Effector memory CD8-positive, alpha-beta T cell (primary cell): Measurements from ENCODE around the gene PILRA.
"Not testable (repeated sequence)": the region's sequence is repeated elsewhere in the genome, so short reads cannot be mapped to it uniquely, and the experiment has no call there.

Source experiments
- ATAC-seq: fragments of 150-1000 bp; cut with Tn5 transposase; replicated peaks from 2 replicates; pipeline ENCODE4 v1.10.0; 2021; ENCODE audit warnings: mild to moderate bottlenecking, moderate library complexity
- DNase-seq, 3 experiments: peaks; one replicate each; pipeline ENCODE4 v3.0.0; 2021
- H3K27ac Mint-ChIP-seq, 2 donors: one replicate each; pipeline ENCODE4 v1.8.0; 2022; ENCODE audit warnings: mild to moderate bottlenecking in 2 of 2, mixed read lengths in 2 of 2, moderate library complexity in 2 of 2
- H3K27me3 Mint-ChIP-seq, 2 donors: one replicate each; pipeline ENCODE4 v1.8.0; 2022; ENCODE audit warnings: mixed read lengths in 2 of 2
- H3K36me3 Mint-ChIP-seq: one replicate; pipeline ENCODE4 v1.8.0; 2022; ENCODE audit warnings: mild to moderate bottlenecking, moderate library complexity, mixed read lengths; ENCODE audit not compliant: insufficient read depth
- H3K4me1 Mint-ChIP-seq, 2 donors: one replicate each; pipeline ENCODE4 v1.8.0; 2022; ENCODE audit warnings: low read depth in 2 of 2, mixed read lengths in 2 of 2
- H3K4me3 Mint-ChIP-seq, 2 donors: one replicate each; pipeline ENCODE4 v1.8.0; 2022; ENCODE audit warnings: mild to moderate bottlenecking in 2 of 2, mixed read lengths in 2 of 2, moderate library complexity in 2 of 2
- H3K9me3 Mint-ChIP-seq, 2 donors: one replicate each; pipeline ENCODE4 v1.8.0; 2022; ENCODE audit warnings: mixed read lengths in 2 of 2

PILRA gene

DNA sequence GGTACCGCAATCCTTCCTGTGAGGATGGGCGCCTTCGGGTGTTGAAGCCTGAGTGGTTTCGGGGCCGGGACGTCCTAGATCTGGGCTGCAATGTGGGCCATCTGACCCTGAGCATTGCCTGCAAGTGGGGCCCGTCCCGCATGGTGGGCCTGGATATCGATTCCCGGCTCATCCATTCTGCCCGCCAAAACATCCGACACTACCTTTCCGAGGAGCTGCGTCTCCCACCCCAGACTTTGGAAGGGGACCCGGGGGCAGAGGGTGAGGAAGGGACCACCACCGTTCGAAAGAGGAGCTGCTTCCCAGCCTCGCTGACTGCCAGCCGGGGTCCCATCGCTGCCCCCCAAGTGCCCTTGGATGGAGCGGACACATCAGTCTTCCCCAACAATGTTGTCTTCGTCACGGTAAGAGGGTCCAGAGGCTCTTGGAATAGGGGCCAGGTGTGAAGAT is 58.0 kb downstream of the PILRA start:
- Mint-ChIP-seq H3K27me3 (peaks cover 0 to 8% of the 10 kb centered on the region in 2 donors), H3K4me3 (peak overlapping the region; percentile 40 to 97), H3K36me3 (peaks cover 86% of the 10 kb centered on the region), H3K4me1 (peaks cover 57 to 58% of the 10 kb centered on the region in 2 donors), H3K27ac (peak overlapping the region in 1 of 2 donors; percentile 100), H3K9me3 (no peaks in the 10 kb centered on the region)
- ATAC-seq, result no peak
- DNase-seq, result no peak

DNA sequence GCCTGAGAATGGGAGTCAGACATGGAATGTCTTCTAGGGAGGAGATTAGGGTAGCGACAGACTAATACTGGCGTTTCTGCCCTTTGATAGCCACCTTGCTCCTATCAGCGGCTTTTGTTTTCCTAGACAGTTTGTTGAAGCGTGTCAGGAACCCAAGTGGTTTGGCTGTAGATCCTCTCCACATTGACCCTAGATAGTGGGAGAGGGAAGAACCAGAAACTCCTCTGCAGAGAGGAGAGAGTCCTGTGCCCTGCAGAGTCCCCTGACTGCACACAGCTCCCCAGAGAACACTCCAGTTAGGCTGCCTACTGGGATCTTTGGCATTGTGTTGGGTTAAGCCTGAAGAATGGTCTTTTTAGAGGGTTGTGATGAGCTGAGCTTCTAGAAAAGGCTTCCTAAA is 58.8 kb downstream of the PILRA start:
- Mint-ChIP-seq H3K4me3 (peak overlapping the region; percentile 40 to 97), H3K9me3 (no peaks in the 10 kb centered on the region), H3K4me1 (peaks cover 60% of the 10 kb centered on the region in 2 donors), H3K27ac (peak overlapping the region in 1 of 2 donors; percentile 100), H3K36me3 (peaks cover 90% of the 10 kb centered on the region), H3K27me3 (peaks cover 0 to 8% of the 10 kb centered on the region in 2 donors)
- ATAC-seq, result no peak
- no peak for DNase-seq

GRCh38 chr7:100432621-100433275 is 59.5 kb downstream of the PILRA start:
- H3K4me1 Mint-ChIP-seq, result peaks cover 59 to 60% of the 10 kb centered on the region in 2 donors
- no peak overlapping the region for H3K27ac Mint-ChIP-seq
- ATAC-seq, result no peak
- H3K4me3 Mint-ChIP-seq, result peak overlapping the region in 1 of 2 donors; percentile 97
- no peaks in the 10 kb centered on the region for H3K9me3 Mint-ChIP-seq
- peaks cover 92% of the 10 kb centered on the region for H3K36me3 Mint-ChIP-seq
- no peak for DNase-seq
- H3K27me3 Mint-ChIP-seq, result peaks cover 0 to 8% of the 10 kb centered on the region in 2 donors

DNA sequence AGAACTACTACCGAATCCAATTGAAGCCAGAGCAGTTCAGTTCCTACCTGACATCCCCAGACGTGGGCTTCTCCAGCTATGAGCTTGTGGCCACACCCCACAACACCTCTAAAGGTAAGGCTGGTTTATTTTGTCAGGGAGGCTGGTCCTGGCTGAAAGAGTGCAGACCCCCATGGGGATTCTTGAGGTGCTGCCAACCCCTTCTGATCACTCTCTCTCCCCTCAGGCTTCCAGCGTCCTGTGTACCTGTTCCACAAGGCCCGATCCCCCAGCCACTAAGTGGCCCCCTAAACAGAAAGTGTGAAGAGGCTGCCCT is 59.9 kb downstream of the PILRA start:
- Mint-ChIP-seq H3K4me1 (peaks cover 55% of the 10 kb centered on the region in 2 donors), H3K4me3 (peak overlapping the region in 1 of 2 donors; percentile 99), H3K27me3 (peaks cover 0 to 8% of the 10 kb centered on the region in 2 donors), H3K36me3 (peaks cover 87% of the 10 kb centered on the region), H3K27ac (peak overlapping the region; percentile 49 to 99), H3K9me3 (no peaks in the 10 kb centered on the region)
- DNase-seq (no peak), ATAC-seq (no peak)

- peaks cover 0 to 8% of the 10 kb centered on the region in 2 donors for H3K27me3 Mint-ChIP-seq
- peak overlapping the region; percentile 49 to 99 for H3K27ac Mint-ChIP-seq
- peaks cover 50 to 51% of the 10 kb centered on the region in 2 donors for H3K4me1 Mint-ChIP-seq
- H3K36me3 Mint-ChIP-seq, result peaks cover 82% of the 10 kb centered on the region
- DNase-seq (no peak), ATAC-seq (no peak)
- H3K4me3 Mint-ChIP-seq, result peak overlapping the region; percentile 29 to 99
- no peaks in the 10 kb centered on the region for H3K9me3 Mint-ChIP-seq
Observed at GRCh38 chr7:100433592-100434296, 60.5 kb downstream of the PILRA start.

DNA sequence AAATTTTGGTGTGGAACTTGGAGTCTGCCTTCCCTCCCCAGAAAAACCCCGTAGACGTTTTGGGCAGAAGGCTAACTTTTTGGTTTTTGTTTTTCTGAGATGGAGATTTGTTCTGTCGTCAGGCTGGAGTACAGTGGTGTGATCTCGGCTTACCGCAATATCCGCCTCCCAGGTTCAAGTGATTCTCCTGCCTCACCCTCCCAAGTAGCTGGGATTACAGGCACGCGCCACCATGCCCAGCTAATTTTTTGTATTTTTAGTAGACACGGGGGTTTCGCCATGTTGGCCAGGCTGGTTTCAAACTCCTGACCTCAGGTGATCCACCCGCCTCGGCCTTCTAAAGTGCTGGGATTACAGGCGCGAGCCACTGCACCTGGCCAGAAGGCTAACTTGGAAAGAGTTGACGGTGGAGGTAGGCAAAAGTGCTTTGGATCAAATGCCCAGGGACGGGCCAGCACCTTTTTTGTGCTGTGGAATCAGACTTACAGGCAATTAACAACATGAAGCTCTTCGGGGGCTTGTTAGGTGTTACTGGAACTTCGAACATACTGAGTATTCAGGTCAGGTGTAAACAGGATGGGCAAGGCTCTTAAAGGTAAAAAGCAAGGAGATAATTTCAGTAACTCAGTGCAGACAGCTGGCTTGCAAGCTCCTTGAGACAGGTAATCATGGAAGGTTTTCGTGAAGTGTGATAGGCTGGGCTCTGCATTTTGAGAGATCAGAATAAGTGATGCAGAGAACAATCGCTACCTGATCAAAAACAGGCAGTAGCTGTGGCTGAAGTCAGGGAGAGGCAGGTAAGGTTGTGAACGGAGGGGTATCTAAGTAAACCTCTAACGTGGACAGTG is 61.2 kb downstream of the PILRA start:
- Mint-ChIP-seq H3K36me3 (peaks cover 74% of the 10 kb centered on the region), H3K27ac (peak overlapping the region; percentile 88 to 99), H3K9me3 (no peaks in the 10 kb centered on the region), H3K4me3 (peak overlapping the region; percentile 96 to 99), H3K27me3 (peaks cover 0 to 4% of the 10 kb centered on the region in 2 donors), H3K4me1 (peaks cover 42 to 46% of the 10 kb centered on the region in 2 donors)
- ATAC-seq (no peak), DNase-seq (no peak)

DNA sequence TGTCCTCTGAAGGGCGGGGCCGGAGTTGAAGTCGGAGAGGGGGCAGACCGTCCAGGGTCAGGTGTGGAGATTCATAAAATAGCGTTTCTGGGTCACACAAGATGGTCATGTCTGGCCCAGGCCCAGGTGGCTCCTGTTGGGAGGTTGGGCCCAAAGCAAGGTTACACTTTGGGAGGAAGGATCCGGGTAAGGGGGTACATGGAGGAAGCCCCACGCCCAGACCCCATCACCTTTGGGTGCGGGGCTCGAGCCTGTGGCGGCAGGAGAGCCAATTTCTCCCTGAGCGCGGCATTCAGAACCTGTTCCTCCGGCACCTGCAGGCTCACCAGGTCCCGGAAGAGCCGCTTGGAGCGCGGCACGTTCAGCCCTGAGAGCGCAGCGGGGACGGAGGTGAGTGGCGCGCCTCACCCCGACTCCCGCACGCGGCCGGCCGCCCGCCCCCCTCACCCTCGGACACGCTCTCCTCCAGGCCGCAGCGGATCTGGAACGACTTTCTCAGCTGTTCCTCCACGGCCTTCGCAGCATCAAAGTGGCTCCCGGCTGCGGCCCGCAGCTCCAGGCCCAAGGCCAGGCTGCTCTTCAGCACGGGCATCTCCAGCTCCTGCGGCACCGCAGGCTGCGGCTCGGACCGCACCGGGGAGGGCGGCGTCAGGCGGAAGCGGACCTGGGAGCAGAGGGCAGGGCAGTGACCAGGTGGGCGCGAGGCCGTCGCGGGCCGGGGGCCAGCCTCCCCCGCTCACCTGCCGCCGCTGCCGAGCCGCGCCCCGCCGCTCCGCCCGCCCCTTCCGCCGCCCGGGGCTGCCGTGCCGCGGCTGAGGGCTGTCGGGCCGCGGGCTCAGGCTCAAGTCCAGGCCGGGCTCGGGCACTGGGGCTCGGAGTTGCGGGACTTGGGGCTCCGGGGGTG is 62.4 kb downstream of the PILRA start:
- Mint-ChIP-seq H3K36me3 (peaks cover 63% of the 10 kb centered on the region), H3K9me3 (no peaks in the 10 kb centered on the region), H3K27ac (peak overlapping the region; percentile 94 to 99), H3K4me3 (peak overlapping the region; percentile 96 to 99), H3K27me3 (no peaks in the 10 kb centered on the region), H3K4me1 (peaks cover 35 to 40% of the 10 kb centered on the region in 2 donors)
- ATAC-seq (peak; percentile 38), DNase-seq (peak; percentile 31 to 36 (median 35))

- DNase-seq (no peak), ATAC-seq (no peak)
- H3K4me3 Mint-ChIP-seq, result peak overlapping the region; percentile 96 to 99
- H3K4me1 Mint-ChIP-seq, result peaks cover 24 to 29% of the 10 kb centered on the region in 2 donors
- H3K36me3 Mint-ChIP-seq, result peaks cover 46% of the 10 kb centered on the region
- no peaks in the 10 kb centered on the region for H3K27me3 Mint-ChIP-seq
- H3K27ac Mint-ChIP-seq, result peak overlapping the region in 1 of 2 donors; percentile 99
- no peaks in the 10 kb centered on the region for H3K9me3 Mint-ChIP-seq
Observed at GRCh38 chr7:100437150-100438100, 64.1 kb downstream of the PILRA start.

DNA sequence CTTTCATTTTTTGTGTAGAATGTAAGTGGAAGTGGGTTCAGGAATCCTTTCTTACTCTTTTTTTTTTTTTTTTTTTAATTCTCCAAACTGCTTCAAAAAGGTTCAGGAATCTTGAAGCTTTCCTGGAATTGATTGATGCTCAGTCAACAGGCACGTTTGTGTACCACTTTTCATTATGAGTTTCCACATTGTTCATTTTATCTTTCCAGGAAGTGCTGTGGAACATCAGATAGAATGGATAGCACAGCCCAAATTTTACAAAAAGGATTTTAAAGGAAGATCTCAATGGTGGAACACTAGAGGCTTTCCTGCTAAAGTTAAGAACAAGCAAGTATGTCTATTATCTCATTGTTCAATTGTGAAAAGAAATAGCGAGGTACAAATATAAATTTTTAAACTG is 64.9 kb downstream of the PILRA start:
- no peaks in the 10 kb centered on the region for H3K27me3 Mint-ChIP-seq
- H3K9me3 Mint-ChIP-seq, result no peaks in the 10 kb centered on the region
- peaks cover 21 to 23% of the 10 kb centered on the region in 2 donors for H3K4me1 Mint-ChIP-seq
- H3K27ac Mint-ChIP-seq, result no peak overlapping the region
- ATAC-seq, result no peak
- H3K36me3 Mint-ChIP-seq, result peaks cover 40% of the 10 kb centered on the region
- peak overlapping the region in 1 of 2 donors; percentile 5 for H3K4me3 Mint-ChIP-seq
- DNase-seq, result no peak

DNA sequence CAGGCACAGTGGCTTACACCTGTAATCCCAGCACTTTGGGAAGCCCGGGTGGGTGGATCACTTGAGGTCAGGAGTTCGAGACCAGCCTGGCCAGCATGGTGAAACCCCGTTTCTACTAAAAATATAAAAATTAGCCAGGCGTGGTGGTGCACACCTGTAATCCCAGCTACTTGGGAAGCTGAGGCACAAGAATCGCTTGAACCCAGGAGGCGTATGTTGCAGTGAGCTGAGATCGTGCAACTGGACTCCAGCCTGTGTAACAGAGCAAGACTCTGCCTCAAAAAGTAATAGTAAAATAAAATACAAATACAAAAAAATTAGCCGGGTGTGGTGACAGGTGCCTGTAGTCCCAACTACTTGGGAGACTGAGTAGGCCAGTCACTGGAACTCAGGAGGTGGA is 65.4 kb downstream of the PILRA start:
- not testable (repeated sequence) for H3K27me3 Mint-ChIP-seq, DNase-seq, H3K4me3 Mint-ChIP-seq, H3K27ac Mint-ChIP-seq, H3K9me3 Mint-ChIP-seq, ATAC-seq
- Mint-ChIP-seq H3K36me3 (peaks cover 39% of the 10 kb centered on the region), H3K4me1 (peaks cover 18 to 20% of the 10 kb centered on the region in 2 donors)

- not testable (repeated sequence) for H3K27me3 Mint-ChIP-seq, H3K9me3 Mint-ChIP-seq
- H3K36me3 Mint-ChIP-seq, result peaks cover 34% of the 10 kb centered on the region
Observed at GRCh38 chr7:100439244-100439643, 66.0 kb downstream of the PILRA start.

More at GRCh38 chr7:100439244-100439643, 66.0 kb downstream of the PILRA start:
- not testable (repeated sequence) for ATAC-seq, DNase-seq, H3K4me3 Mint-ChIP-seq, H3K27ac Mint-ChIP-seq
- peaks cover 14 to 16% of the 10 kb centered on the region in 2 donors for H3K4me1 Mint-ChIP-seq
